ENCODE data around the gene MYL12A. TPM values are rescaled to one million over a fixed set of nuclear protein-coding genes. Genes with fewer than 3 reads are reported as not detected.
"Not testable (repeated sequence)": the region's sequence is repeated elsewhere in the genome, so short reads cannot be mapped to it uniquely, and the experiment has no call there.

Gene MYL12A
- total and polyA plus RNA-seq, 2 of the 8 experiments (the other 6 are each of a cell fraction or from before 2014, with no cell fraction given): 188 to 247 TPM

GRCh38 chr18:3277643-3278213 lies 30.1 kb downstream of the MYL12A start:
- not testable (repeated sequence) for H3K23ac ChIP-seq (ENCODE audit: insufficient read length); H3K4me2 ChIP-seq (ENCODE audit: insufficient read depth in 1 of 2, low read depth in 2 of 2, low read length in 2 of 2); H2BK5ac ChIP-seq (ENCODE audit: low read depth, low read length); H2BK15ac ChIP-seq (ENCODE audit: low read length); H2BK120ac ChIP-seq (replicated peaks; ENCODE audit: low read depth, low read length); H3K9ac ChIP-seq (replicated peaks in 1 of 4; ENCODE audit: extremely low read depth in 1 of 4, low read depth in 3 of 4, low read length in 3 of 4); H3K79me1 ChIP-seq (ENCODE audit: low read depth, low read length); H3K27ac ChIP-seq (ENCODE audit: low read depth, low read length); H3K9me3 ChIP-seq (ENCODE audit: insufficient read depth in 2 of 2, low read depth in 1 of 2, low read length in 1 of 2); H2BK12ac ChIP-seq (ENCODE audit: low read depth, low read length); H4K5ac ChIP-seq (ENCODE audit: insufficient read length, low read depth, low read length); H4K8ac ChIP-seq (ENCODE audit: extremely low read depth, insufficient read depth, low read length); H3K56ac ChIP-seq (replicated peaks; ENCODE audit: insufficient read length, low read depth, low read length); H2AFZ ChIP-seq (ENCODE audit: low read length); DNase-seq (ENCODE audit: low read depth in 1 of 2, low spot score in 2 of 2); H3K4me3 ChIP-seq (ENCODE audit: extremely low read depth in 1 of 4, insufficient read depth in 2 of 4, low read depth in 3 of 4, low read length in 4 of 4); H3K14ac ChIP-seq (ENCODE audit: insufficient read length); H3K27me3 ChIP-seq (replicated peaks in 1 of 4; ENCODE audit: control insufficient read depth in 3 of 4, extremely low read depth in 1 of 4, insufficient read depth in 3 of 4, low read length in 3 of 4); H2BK20ac ChIP-seq (ENCODE audit: low read length); H2AK5ac ChIP-seq (ENCODE audit: low read depth, low read length); H3K18ac ChIP-seq (ENCODE audit: extremely low read depth, low read length); H3K4me1 ChIP-seq (replicated peaks in 1 of 4; ENCODE audit: control insufficient read depth in 3 of 4, insufficient read depth in 4 of 4, low read length in 3 of 4); H3K79me2 ChIP-seq (ENCODE audit: control insufficient read depth in 1 of 2, insufficient read depth in 2 of 2, low read length in 2 of 2); H4K91ac ChIP-seq (replicated peaks; ENCODE audit: insufficient read length, low read length); H3K23me2 ChIP-seq (ENCODE audit: low read depth, low read length); H3K4ac ChIP-seq (replicated peaks; ENCODE audit: insufficient read length, low read depth, low read length); H4K20me1 ChIP-seq (replicated peaks in 1 of 2; ENCODE audit: control insufficient read depth in 1 of 2, insufficient read depth in 2 of 2, low read length in 2 of 2)
- peaks cover 2 to 41% (median 11%) of the 10 kb centered on the region in 4 experiments; a peak in 6 of 8 replicates for H3K36me3 ChIP-seq (ENCODE audit: control insufficient read depth in 2 of 4, insufficient read depth in 4 of 4, low read length in 3 of 4)
- WGBS, 2 experiments (ENCODE audit: extremely low coverage in 1 of 2, insufficient coverage in 1 of 2, insufficient read length in 1 of 2, insufficient replicate concordance in 2 of 2, low coverage in 1 of 2, low lambda C conversion rate in 2 of 2, missing lambda C conversion rate in 1 of 2): 85% methylated on average over 7 of the region's 7 CpGs; no CpG with 5 or more reads in 1 of the 2 experiments
- peak; percentile 13 for FAIRE-seq
- POLR2A ChIA-PET (ENCODE audit: partially characterized antibody): interaction anchor here (0.9 to 1.7 kb wide), 3 partner anchors 11 to 20 kb away, joined by 3 to 5 read pairs (median 3); no protein-coding TSS in a partner anchor
- CTCF ChIA-PET (ENCODE audit: partially characterized antibody): interaction anchor here (1.0 to 5.4 kb wide), 3 partner anchors 21 to 388 kb away, joined by 3 to 39 read pairs (median 10); no protein-coding TSS in a partner anchor
